CMK (cell line): ENCODE data around the gene STK38L.

Source experiments
- DNase-seq: peaks from one replicate; pipeline ENCODE4 v3.0.0-alpha.2; 2010; ENCODE audit warnings: low read depth

STK38L gene

DNA sequence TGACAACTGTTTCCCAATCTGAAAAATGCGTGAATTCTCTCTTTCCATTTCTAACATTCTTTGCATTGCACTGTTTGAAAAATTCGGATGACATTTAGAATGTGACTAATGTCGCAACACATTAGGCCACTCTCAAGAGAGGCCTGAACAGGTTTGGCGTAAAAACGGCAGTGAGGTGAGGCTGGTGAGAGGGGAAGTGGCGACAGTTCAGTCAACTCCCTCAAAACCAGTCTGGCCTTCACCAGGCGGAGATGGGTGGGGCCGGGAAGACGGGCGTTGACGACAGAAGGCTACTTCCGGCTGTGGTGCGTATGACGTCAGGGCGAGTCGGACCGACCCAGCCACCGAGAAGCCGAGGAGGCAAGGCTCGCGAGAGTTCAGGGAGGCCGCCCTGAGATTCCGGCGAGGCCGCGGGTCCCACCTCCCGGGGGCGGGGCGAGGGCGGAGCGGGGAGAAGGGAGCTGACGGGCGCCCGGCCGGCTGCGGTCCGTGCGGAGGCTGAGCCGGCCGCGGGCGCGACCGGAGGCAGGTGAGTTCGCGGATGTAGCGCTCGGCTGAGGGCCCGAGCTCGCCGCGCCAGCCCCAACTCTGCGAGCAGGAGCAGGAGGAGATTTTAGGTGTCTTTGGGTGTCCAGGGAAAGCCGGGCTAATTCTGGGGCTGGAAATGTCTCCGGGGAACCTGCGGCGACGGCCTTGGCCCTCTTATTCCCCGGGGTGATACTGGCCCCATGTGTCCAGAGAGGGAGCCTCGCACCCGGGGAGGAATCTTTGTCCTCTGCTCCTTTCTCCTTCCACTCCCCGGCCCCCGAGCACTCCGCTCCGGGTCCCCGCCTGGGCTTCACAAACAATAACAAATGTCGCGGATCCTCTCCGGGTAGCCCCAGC is at the start of gene STK38L:
Gene STK38L, plus strand, starts transcription at position 483 of the 885 bp plus-strand sequence. CDS start 53,435 bp downstream, outside the sequence.
- peak; percentile 93 for DNase-seq

GRCh38 chr12:27194644-27195043 is 49.4 kb upstream of the STK38L start:
- DNase-seq, result no peak

DNA sequence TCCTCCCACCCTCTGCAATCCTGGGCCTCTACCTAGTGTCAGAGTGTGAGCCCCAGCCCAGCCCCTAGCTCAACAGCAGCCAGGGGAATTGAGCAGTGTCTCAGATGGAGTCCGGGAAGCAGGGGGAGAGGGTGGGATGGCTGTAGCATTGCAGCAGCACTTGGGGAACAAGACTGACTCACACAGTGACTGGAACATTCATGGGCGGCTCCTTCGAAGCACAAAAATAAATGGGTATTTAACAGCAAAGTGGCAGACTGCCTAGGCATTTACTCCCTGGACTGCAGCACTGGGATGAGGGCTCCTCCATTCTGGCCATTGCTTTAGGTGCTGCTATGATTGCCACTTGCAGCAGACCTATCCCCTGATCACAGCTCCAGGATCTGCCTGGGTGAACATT is 46.0 kb upstream of the STK38L start:
- DNase-seq, result no peak

- DNase-seq, result no peak
Observed at GRCh38 chr12:27199638-27200300, 44.3 kb upstream of the STK38L start.

DNA sequence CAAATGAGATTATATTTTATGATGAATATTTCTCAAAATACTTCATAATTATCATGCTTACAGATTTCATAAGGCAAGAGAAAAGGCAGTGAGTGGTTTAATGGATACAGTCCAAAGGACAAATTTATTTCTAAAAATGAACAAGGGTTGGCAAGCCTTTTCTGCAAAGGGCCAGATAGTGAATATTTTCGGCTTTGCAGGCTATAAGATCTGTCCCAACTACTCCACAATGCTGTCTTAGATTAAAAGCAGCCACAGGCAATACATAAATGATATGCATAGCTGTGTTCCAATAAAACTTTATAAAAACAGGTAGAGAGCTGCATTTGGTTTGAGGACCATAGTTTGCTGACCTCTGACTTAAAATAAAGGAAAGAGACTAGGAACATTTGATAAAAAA is 42.9 kb upstream of the STK38L start:
- no peak for DNase-seq

DNA sequence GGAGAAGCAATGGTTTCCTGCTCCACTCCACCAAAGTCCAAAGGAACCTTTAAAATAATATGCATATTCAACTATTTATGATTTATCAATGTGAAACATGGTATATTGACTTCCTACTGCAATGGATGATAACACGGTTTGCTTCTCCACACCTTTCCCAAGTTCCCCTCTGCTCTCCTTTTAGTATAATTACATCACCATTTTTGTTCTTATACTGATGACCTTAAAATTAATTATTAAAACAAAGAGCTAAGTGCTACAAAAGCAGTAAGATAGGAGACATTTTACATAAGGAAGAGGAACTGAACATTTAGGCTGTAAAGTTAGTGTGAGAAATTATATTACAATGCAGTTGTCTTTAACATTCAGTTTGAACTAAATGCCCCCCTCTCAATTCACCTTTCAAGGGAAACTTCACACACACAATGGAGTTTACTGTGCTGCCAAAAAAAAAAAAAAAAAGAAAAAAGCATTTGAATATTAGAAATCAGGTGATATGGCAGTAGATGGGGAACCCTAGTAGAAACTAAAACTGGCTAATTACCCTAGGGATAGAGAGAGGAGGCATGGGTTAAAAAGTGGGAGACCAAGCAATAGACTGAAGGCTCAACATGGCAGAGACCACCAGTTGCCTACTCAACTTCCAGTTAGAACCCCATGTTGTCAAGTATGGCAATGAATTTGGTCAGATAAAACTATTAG is 37.1 kb upstream of the STK38L start:
- DNase-seq, result no peak

GRCh38 chr12:27207615-27208413 is 36.3 kb upstream of the STK38L start:
- no peak for DNase-seq

GRCh38 chr12:27208414-27208750 is 35.7 kb upstream of the STK38L start:
- DNase-seq, result no peak

GRCh38 chr12:27209257-27209910 is 34.7 kb upstream of the STK38L start:
- no peak for DNase-seq

- no peak for DNase-seq
Observed at GRCh38 chr12:27210187-27210586, 33.9 kb upstream of the STK38L start.

DNA sequence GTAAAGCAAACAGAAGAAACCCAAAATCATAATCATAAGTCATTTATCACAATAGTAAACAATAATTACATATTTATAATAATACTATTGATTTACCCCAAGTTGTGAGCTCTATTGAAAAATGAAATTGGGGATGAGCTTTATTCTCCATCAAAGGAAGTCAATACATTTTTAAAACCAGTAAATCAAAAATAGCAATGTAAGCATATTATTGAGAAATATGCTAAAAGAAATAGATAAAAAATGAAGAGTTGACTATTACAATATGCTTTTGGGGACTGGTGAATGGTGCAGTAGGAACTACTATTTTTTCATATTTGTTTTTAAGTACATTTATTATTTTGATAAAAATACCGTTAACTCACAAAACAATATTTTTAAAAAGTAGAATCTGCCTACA is 31.2 kb upstream of the STK38L start:
- no peak for DNase-seq

GRCh38 chr12:27213304-27213703 is 30.8 kb upstream of the STK38L start:
- DNase-seq, result no peak

DNA sequence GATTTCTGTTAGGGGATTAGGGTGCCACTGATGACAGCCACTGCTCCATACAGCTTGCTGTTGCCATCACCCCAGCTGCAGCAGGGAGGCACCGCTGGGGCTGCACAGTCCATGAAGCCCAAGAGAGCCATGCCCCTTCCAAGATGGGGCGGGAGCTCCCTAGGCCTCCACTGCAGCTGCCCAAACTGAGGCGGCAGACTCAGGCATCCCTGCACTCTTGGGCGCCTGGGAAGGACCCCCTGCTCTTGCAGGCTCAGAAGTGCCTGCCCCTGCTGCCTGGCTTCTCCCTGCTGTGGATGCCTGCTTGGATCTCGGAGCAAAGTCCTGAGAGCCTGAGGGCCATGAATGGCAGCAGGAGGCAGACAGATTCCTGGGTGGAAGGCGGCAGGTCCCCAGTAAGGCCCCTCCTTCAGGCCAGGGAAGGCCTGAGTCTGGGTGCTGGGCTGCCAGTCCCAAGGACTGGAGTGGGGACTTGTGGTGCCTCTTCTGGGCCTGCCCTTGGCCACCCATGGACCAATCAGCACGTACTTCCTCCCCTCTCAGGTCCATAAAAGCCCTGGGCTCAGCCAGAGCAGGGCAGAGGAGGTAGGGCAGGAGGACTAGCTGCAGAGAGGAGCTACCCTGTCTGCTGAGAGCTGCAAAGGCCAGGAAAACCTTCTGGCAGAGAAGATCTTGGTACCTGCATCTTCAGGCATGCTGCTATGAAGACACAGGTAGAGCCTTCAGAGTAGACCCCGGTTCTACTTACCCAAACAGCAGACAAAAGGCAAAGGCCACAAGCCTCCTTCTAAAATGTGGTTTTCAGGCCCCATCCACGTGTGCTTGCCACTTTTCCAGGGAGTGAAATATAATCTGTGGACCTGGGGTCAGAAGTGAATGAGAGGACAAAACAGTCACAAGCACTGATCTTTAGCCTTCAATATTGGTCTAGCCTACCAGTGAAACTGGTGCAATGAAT is 30.0 kb upstream of the STK38L start:
- no peak for DNase-seq

- DNase-seq, result no peak
Observed at GRCh38 chr12:27217590-27217989, 26.5 kb upstream of the STK38L start.

- DNase-seq, result no peak
Observed at GRCh38 chr12:27219693-27220054, 24.4 kb upstream of the STK38L start.

- no peak for DNase-seq
Observed at GRCh38 chr12:27220055-27220987, 23.8 kb upstream of the STK38L start.

DNA sequence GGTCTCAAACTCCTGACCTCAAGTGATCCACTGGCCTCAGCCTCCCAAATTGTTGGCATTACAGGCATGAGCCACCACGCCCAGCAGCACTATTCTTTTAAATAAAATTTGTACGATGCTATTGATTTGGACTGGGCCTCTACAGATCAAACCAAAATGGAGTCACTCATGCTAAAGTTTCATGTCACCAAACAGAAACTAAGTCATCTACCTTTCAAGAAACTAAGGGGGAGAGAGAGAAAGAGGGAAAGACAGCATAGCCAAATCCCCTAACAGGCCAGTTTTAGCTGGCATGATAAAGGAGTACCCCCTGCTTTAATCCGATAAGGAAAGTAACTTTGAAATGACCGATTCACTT is 23.1 kb upstream of the STK38L start:
- DNase-seq, result no peak

GRCh38 chr12:27221625-27222387 is 22.3 kb upstream of the STK38L start:
- no peak for DNase-seq
